Endothelial cell of umbilical vein (primary cell): ENCODE results near the gene SHBG. TPM values are rescaled to one million over a fixed set of nuclear protein-coding genes. Genes with fewer than 3 reads are reported as not detected.

Source experiments
- BruUV-seq: library from RNA; stranded (reverse); fragments of 400-500 nt; replicated peaks from 2 replicates; lab custom pipeline; 2021; lab: Mats Ljungman, UMichigan
- CTCF ChIA-PET: fragments of 300-600, 350-600 bp; sonication (Branson Sonifier 250); formaldehyde crosslinking; loops from one replicate; lab custom pipeline; 2021; ENCODE audit warnings: antibody characterized with exemption, inconsistent platforms; lab: Charles Lee
- POLR2A ChIA-PET: fragments of 300-600, 350-600 bp; sonication (Branson Sonifier 250); formaldehyde crosslinking; loops from one replicate; lab custom pipeline; 2021; ENCODE audit warnings: antibody characterized with exemption, inconsistent platforms; lab: Charles Lee
- DNase-seq: peaks from one replicate; pipeline ENCODE4 v3.0.0-alpha.2; 2011; ENCODE audit warnings: low read depth, low spot score
- FAIRE-seq: peaks from 2 replicates; lab custom pipeline; 2011; peaks lifted over from hg19 to GRCh38; lab: Jason Lieb, UNC
- H2AFZ ChIP-seq: 2 replicates; pipeline ENCODE4 v1.6.0; 2012; ENCODE audit warnings: low read depth, low read length, control low read depth, inconsistent platforms
- H3K27ac ChIP-seq: 2 replicates; pipeline ENCODE4 v1.5.1; 2011; ENCODE audit warnings: low read depth, mild to moderate bottlenecking, control low read depth, low read length, moderate library complexity; ENCODE audit not compliant: insufficient read depth
- H3K27me3 ChIP-seq, 2 experiments: 2 replicates each; pipeline versions ENCODE4 v1.6.0 to v1.6.1; 2011; ENCODE audit warnings: low read length in 2 of 2, mixed read lengths in 1 of 2; ENCODE audit not compliant: control insufficient read depth in 2 of 2, insufficient read depth in 2 of 2
- H3K36me3 ChIP-seq, 2 experiments: 2 replicates in 1 of 2; 3 replicates in 1 of 2; pipeline ENCODE4 v1.5.1; 2011; ENCODE audit warnings: low read length in 2 of 2, mild to moderate bottlenecking in 1 of 2, moderate library complexity in 1 of 2; ENCODE audit not compliant: control insufficient read depth in 2 of 2, insufficient read depth in 2 of 2; ENCODE audit errors: extremely low read depth in 1 of 2
- H3K4me1 ChIP-seq: 3 replicates; pipeline ENCODE4 v1.5.1; 2011; ENCODE audit warnings: mild to moderate bottlenecking, low read length; ENCODE audit not compliant: control insufficient read depth, insufficient read depth; ENCODE audit errors: extremely low read depth
- H3K4me2 ChIP-seq: 2 replicates; pipeline ENCODE4 v1.6.1; 2011; ENCODE audit warnings: low read length, control low read depth, mixed read lengths; ENCODE audit not compliant: insufficient read depth
- H3K4me3 ChIP-seq, 3 experiments: fragments of 200-600 bp in 1 of 3; sonication (generic), shearing (Covaris generic) in 1 of 3; replicated peaks in 1 of 3; 2 replicates each; pipeline ENCODE4 v1.5.1; 2011 to 2016; ENCODE audit warnings: control low read depth in 3 of 3, low read length in 3 of 3, mild to moderate bottlenecking in 2 of 3, inconsistent platforms in 1 of 3, low read depth in 1 of 3, moderate library complexity in 1 of 3; ENCODE audit not compliant: insufficient read depth in 1 of 3
- H3K79me2 ChIP-seq: 2 replicates; pipeline ENCODE4 v1.6.0; 2012; ENCODE audit warnings: low read length, inconsistent platforms; ENCODE audit not compliant: control insufficient read depth, insufficient read depth
- H3K9ac ChIP-seq: replicated peaks from 2 replicates; pipeline ENCODE3; 2011; ENCODE audit warnings: low read length, control low read depth; ENCODE audit not compliant: insufficient read depth; ENCODE audit errors: extremely low read depth
- H3K9me1 ChIP-seq: replicated peaks from 3 replicates; pipeline ENCODE4 v1.6.0; 2011; ENCODE audit warnings: mild to moderate bottlenecking, low read length; ENCODE audit not compliant: control insufficient read depth, insufficient read depth; ENCODE audit errors: extremely low read depth
- H3K9me3 ChIP-seq: replicated peaks from 2 replicates; pipeline ENCODE4 v1.5.1; 2012; ENCODE audit warnings: low read length, inconsistent platforms; ENCODE audit not compliant: control insufficient read depth, insufficient read depth
- H4K20me1 ChIP-seq: replicated peaks from 2 replicates; pipeline ENCODE3; 2011; ENCODE audit warnings: mild to moderate bottlenecking, low read length; ENCODE audit not compliant: control insufficient read depth, insufficient read depth; ENCODE audit errors: extremely low read depth
- CTCF ChIP-seq, 2 donors: IDR thresholded peaks; 1 replicate in 1 of 2; 2 replicates in 1 of 2; pipeline ENCODE4 v1.5.1; 2011; ENCODE audit warnings: low read length in 2 of 2, mild to moderate bottlenecking in 2 of 2, moderate library complexity in 2 of 2, control low read depth in 1 of 2, inconsistent platforms in 1 of 2, low read depth in 1 of 2; ENCODE audit not compliant: insufficient read depth in 1 of 2; ENCODE audit errors: extremely low read depth in 1 of 2
- EZH2 ChIP-seq: IDR thresholded peaks from 2 replicates; pipeline ENCODE4 v1.6.1; 2012; ENCODE audit warnings: borderline replicate concordance, low read depth, mild to moderate bottlenecking, moderate library complexity, low read length, inconsistent platforms; ENCODE audit not compliant: severe bottlenecking
- FOS ChIP-seq: IDR thresholded peaks from 2 replicates; pipeline ENCODE4 v1.6.1; 2011; ENCODE audit warnings: mild to moderate bottlenecking, low read length, moderate library complexity, borderline replicate concordance; ENCODE audit not compliant: insufficient read depth
- GATA2 ChIP-seq: IDR thresholded peaks from 2 replicates; pipeline ENCODE4 v1.7.0; 2011; ENCODE audit warnings: low read depth, mild to moderate bottlenecking, moderate library complexity, mixed read lengths, low read length; ENCODE audit not compliant: insufficient read length, insufficient read depth
- JUN ChIP-seq: IDR thresholded peaks from 2 replicates; pipeline ENCODE4 v1.6.1; 2011; ENCODE audit warnings: borderline replicate concordance, low read depth; ENCODE audit not compliant: insufficient read length, insufficient read depth
- MAX ChIP-seq: IDR thresholded peaks from 2 replicates; pipeline ENCODE4 v1.6.1; 2011; ENCODE audit not compliant: insufficient read depth, insufficient read length
- MYC ChIP-seq: IDR thresholded peaks from one replicate; pipeline ENCODE4 v1.6.1; 2011; ENCODE audit warnings: mild to moderate bottlenecking, low read depth, low read length
- POLR2A ChIP-seq: IDR thresholded peaks from 2 replicates; pipeline ENCODE4 v1.6.1; 2012; ENCODE audit warnings: low read depth, mild to moderate bottlenecking, control low read depth, low read length
- POLR2AphosphoS5 ChIP-seq: IDR thresholded peaks from 2 replicates; pipeline ENCODE4 v1.6.1; 2012; ENCODE audit warnings: low read depth, mild to moderate bottlenecking, control low read depth, low read length, moderate library complexity; ENCODE audit not compliant: insufficient read depth
- dilution Hi-C: fragments of 300-500 bp; cut with MboI; formaldehyde crosslinking; loops from one replicate; pipeline ENCODE4 v1.15.0; 2019; ENCODE audit warnings: low sequenced_read_pairs; ENCODE audit not compliant: extremely low pct_ligation_motif_present
- intact Hi-C: fragments of 100-400 bp; cut with micrococcal nuclease; formaldehyde crosslinking; loops from one replicate; pipeline ENCODE4 v1.10.0; 2022
- polyA plus RNA-seq, 4 experiments: library from polyadenylated mRNA; depleted of rRNA in 3 of 4; stranded (reverse) in 3 of 4; unstranded in 1 of 4; fragments of >200 nt; gene quantifications; 2 replicates each; pipeline versions ENCODE4 v1.2.1 to v1.2.3, GENCODE V29; 2011 to 2012; ENCODE audit warnings: missing spikeins in 1 of 4
- total RNA-seq: library from RNA; stranded (reverse); gene quantifications from 2 replicates; pipeline ENCODE4 v1.2.3, GENCODE V29; 2021

The SHBG gene
- total and polyA plus RNA-seq, 2 donors (not counting 3 experiments of a cell fraction or from before 2014, with no cell fraction given): 0.51 TPM; not detected in 1

GRCh38 chr17:7580604-7581575 lies 49.0 kb upstream of the SHBG start:
- no peaks in the 10 kb centered on the region for H3K9me3 ChIP-seq
- no TSS peak for BruUV-seq
- TF ChIP-seq EZH2 (no peak), MYC (no peak), POLR2A (no peak), FOS (no peak), POLR2AphosphoS5 (no peak), JUN (no peak), MAX (no peak), GATA2 (no peak), CTCF (IDR thresholded peaks at IDR 0.05; ENCODE audit: extremely low read depth in 1 of 2, insufficient read depth in 1 of 2, low read depth in 1 of 2, low read length in 2 of 2) (no peak)
- intact Hi-C loops (no loop called here), dilution Hi-C loops (no loop called here)
- H4K20me1 ChIP-seq: no peaks in the 10 kb centered on the region
- H3K4me1 ChIP-seq: peaks cover 51% of the 10 kb centered on the region
- H2AFZ ChIP-seq: no peak overlapping the region
- H3K9me1 ChIP-seq: no peaks in the 10 kb centered on the region
- H3K27ac ChIP-seq: no peak overlapping the region
- DNase-seq (no peak), FAIRE-seq (no peak)
- H3K4me3 ChIP-seq: no peak overlapping the region
- H3K79me2 ChIP-seq: peaks cover 42% of the 10 kb centered on the region
- ChIA-PET CTCF (interaction anchor here (4.8 kb wide), 1 partner anchor 9 kb away, joined by 48 read pairs; the partner anchor contains the start of gene SOX15), POLR2A (no interaction called here)
- H3K4me2 ChIP-seq: no peak overlapping the region
- H3K36me3 ChIP-seq: peaks cover 16 to 29% of the 10 kb centered on the region in 2 experiments
- H3K9ac ChIP-seq: no peak overlapping the region
- H3K27me3 ChIP-seq: no peaks in the 10 kb centered on the region
